ENCODE measurements around the gene SASH3. TPM values are rescaled to one million over a fixed set of nuclear protein-coding genes. Genes with fewer than 3 reads are reported as not detected.

The SASH3 gene
- total and polyA plus RNA-seq, 8 donors = 0.58 to 12.1 (median 3.5) TPM; not detected in 1

DNA sequence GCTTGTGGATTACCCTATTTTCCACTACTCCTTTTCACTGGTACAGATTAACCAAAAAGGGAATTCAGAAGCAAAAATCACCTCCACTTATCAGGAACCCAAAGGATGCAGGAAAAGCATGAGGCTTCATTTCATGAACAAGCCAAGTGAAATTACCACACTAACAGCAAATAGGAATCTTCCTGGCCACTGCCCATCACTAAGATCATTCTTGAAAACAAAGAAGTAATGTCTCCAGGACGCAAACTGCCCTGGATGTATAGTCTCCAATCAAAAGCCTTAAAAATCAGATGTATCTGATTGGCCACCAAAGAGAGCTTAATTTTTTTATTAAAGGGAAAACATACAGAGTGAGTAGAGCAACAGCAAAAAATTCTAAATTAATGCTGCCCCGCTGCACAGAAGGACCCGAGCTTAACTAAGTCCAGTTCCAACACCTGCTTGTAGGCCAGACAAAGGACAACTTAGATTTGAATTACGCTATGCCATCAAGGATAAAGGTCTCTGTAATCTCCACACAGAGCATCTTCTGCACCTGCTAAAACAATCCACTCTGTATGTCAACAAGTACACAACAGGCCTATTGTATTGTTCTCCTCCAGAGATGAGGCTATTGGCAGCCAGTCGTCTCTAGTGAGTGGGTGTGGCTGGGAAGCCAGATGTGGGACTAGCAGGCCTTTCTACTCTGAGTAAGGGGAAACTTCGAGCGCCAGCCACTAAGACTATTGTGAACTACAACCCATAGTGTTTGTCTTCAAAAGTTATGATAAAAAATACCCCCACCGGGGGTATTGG, 51.5 kb downstream of the SASH3 start:
- intact Hi-C loops (cut with DNase I; ENCODE audit: low total_unique reads) = no loop called here
- Histone ChIP-seq H3K27ac (no peak overlapping the region), H3K9me3 (no peaks in the 10 kb centered on the region), H3K36me3 (peaks cover 0 to 22% (median 18%) of the 10 kb centered on the region in 4 donors), H3K4me3 (no peak overlapping the region), H3K27me3 (no peaks in the 10 kb centered on the region), H3K4me1 (no peaks in the 10 kb centered on the region)
- DNase-seq = peak in 1 of 2 donors; percentile 15
- 66 to 79% (median 70%) methylated on average over 8 of the region's 8 CpGs for WGBS, 5 donors
- TF ChIP-seq EP300 (IDR thresholded peaks at IDR 0.05) (no peak), POLR2AphosphoS5 (IDR thresholded peaks at IDR 0.05) (no peak)

GRCh38 chrX:129833153-129833990, 53.6 kb downstream of the SASH3 start:
- WGBS, 5 donors = 75 to 81% (median 79%) methylated on average over 5 of the region's 5 CpGs
- no peak for DNase-seq
- TF ChIP-seq EP300 (IDR thresholded peaks at IDR 0.05) (no peak), POLR2A (IDR thresholded peaks at IDR 0.05) (no peak), POLR2AphosphoS5 (IDR thresholded peaks at IDR 0.05) (no peak)
- TF ChIP-seq, protein P1, sequence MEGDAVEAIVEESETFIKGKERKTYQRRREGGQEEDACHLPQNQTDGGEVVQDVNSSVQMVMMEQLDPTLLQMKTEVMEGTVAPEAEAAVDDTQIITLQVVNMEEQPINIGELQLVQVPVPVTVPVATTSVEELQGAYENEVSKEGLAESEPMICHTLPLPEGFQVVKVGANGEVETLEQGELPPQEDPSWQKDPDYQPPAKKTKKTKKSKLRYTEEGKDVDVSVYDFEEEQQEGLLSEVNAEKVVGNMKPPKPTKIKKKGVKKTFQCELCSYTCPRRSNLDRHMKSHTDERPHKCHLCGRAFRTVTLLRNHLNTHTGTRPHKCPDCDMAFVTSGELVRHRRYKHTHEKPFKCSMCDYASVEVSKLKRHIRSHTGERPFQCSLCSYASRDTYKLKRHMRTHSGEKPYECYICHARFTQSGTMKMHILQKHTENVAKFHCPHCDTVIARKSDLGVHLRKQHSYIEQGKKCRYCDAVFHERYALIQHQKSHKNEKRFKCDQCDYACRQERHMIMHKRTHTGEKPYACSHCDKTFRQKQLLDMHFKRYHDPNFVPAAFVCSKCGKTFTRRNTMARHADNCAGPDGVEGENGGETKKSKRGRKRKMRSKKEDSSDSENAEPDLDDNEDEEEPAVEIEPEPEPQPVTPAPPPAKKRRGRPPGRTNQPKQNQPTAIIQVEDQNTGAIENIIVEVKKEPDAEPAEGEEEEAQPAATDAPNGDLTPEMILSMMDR (IDR thresholded peaks at IDR 0.05) = no peak
- Histone ChIP-seq H3K9me3 (no peaks in the 10 kb centered on the region), H3K27ac (no peak overlapping the region), H3K4me1 (no peaks in the 10 kb centered on the region), H3K36me3 (peaks cover 0 to 20% (median 16%) of the 10 kb centered on the region in 4 donors), H3K27me3 (no peaks in the 10 kb centered on the region), H3K4me3 (no peak overlapping the region)
- intact Hi-C loops (cut with DNase I; ENCODE audit: low total_unique reads) = no loop called here

- 67 to 82% (median 73%) methylated on average over 3 of the region's 3 CpGs for WGBS, 5 donors
- no peak for DNase-seq
- intact Hi-C loops (cut with DNase I; ENCODE audit: low total_unique reads) = no loop called here
- TF ChIP-seq POLR2A (IDR thresholded peaks at IDR 0.05) (no peak), EP300 (IDR thresholded peaks at IDR 0.05) (no peak), POLR2AphosphoS5 (IDR thresholded peaks at IDR 0.05) (no peak)
- TF ChIP-seq, protein P1 (IDR thresholded peaks at IDR 0.05) = no peak
- H3K27me3 ChIP-seq = no peaks in the 10 kb centered on the region
- H3K4me3 ChIP-seq = no peak overlapping the region
- H3K27ac ChIP-seq = no peak overlapping the region
- peaks cover 0 to 14% (median 9%) of the 10 kb centered on the region in 4 donors for H3K36me3 ChIP-seq
- H3K4me1 ChIP-seq = peaks cover 0 to 22% (median 3%) of the 10 kb centered on the region in 4 donors
- no peaks in the 10 kb centered on the region for H3K9me3 ChIP-seq
Observed at GRCh38 chrX:129836827-129837226, 57.1 kb downstream of the SASH3 start.

- H3K36me3 ChIP-seq = peaks cover 0 to 14% (median 9%) of the 10 kb centered on the region in 4 donors
- DNase-seq = peak in 1 of 2 donors; percentile 57
- peaks cover 0 to 33% (median 6%) of the 10 kb centered on the region in 4 donors for H3K4me1 ChIP-seq
- no peaks in the 10 kb centered on the region for H3K9me3 ChIP-seq
- 28 to 38% (median 33%) methylated on average over 5 of the region's 5 CpGs for WGBS, 5 donors
- intact Hi-C loops (cut with DNase I; ENCODE audit: low total_unique reads) = no loop called here
- H3K27ac ChIP-seq = no peak overlapping the region
- H3K27me3 ChIP-seq = no peaks in the 10 kb centered on the region
- TF ChIP-seq POLR2AphosphoS5 (IDR thresholded peaks at IDR 0.05) (no peak), EP300 (IDR thresholded peaks at IDR 0.05) (no peak), POLR2A (IDR thresholded peaks at IDR 0.05) (no peak)
- TF ChIP-seq, protein P1 (IDR thresholded peaks at IDR 0.05) = no peak
- H3K4me3 ChIP-seq = peak overlapping the region in 1 of 4 donors; percentile 22
Observed at GRCh38 chrX:129840344-129840743, 60.6 kb downstream of the SASH3 start.

Data from stomach (tissue), 9 donors.